ENCODE measurements around the gene NFS1.

- TF ChIP-seq EZH2 (IDR thresholded peaks at IDR 0.05; ENCODE audit: insufficient read depth, poor library complexity, severe bottlenecking) = no peak
- no peak for TF ChIP-seq EZH2phosphoT487 (IDR thresholded peaks at IDR 0.05; ENCODE audit: insufficient read depth, low read depth)
These were observed 22.5 kb upstream of the NFS1 start for GRCh38 chr20:35721621-35722020.

All from GM23248 (cell line).